SU-DHL-6 (cell line): ENCODE data around the gene GOLIM4.

Source experiments
- EZH2phosphoT487 ChIP-seq: fragments of 200-600 bp; sonication (generic), shearing (Covaris generic); conservative IDR thresholded peaks from 2 replicates; pipeline ENCODE4 v1.6.1; 2018; ENCODE audit warnings: mild to moderate bottlenecking, antibody characterized with exemption, low read length, moderate library complexity, mixed read lengths
- TF ChIP-seq, protein P1 (sequence below): fragments of 200-600 bp; sonication (generic); IDR thresholded peaks from one replicate; pipeline ENCODE4 v1.5.1; 2017; ENCODE audit warnings: antibody characterized with exemption, mild to moderate bottlenecking, low read length, moderate library complexity; ENCODE audit not compliant: insufficient read depth, poor library complexity, severe bottlenecking

DNA sequence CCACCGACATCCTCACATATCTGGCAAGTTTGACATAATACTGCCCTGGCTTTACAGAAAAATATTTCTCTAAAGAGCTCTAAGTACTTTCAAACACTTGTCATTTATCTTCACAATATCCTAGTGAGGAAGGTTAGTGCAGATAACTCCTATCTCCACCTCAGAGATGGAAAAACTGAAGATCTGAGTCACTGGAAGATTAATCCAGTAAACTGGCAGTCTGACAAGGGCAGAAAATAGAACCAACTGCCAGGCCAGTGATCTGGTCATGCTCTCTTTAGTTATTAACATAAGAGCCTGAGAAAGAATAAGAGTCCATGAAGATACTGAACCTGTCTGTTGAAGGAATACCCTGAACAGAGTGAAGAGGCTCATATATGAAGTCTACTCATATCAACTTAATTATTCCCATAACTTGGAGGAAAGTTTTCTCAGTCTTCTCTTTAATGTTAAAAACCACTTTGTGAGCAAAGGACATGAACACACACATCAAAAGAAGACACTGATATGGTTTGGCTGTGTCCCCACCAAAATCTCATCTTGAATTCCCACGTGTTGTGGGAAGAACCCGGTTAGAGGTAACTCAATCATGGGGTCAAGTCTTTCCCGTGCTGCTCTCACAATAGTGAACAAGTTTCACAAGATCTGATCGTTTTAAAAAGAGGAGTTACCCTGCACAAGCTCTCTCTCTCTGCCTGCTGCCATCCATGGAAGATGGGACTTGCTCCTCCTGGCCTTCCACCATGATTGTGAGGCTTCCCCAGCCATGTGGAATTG, 61.4 kb downstream of the GOLIM4 start:
- TF ChIP-seq, protein P1, sequence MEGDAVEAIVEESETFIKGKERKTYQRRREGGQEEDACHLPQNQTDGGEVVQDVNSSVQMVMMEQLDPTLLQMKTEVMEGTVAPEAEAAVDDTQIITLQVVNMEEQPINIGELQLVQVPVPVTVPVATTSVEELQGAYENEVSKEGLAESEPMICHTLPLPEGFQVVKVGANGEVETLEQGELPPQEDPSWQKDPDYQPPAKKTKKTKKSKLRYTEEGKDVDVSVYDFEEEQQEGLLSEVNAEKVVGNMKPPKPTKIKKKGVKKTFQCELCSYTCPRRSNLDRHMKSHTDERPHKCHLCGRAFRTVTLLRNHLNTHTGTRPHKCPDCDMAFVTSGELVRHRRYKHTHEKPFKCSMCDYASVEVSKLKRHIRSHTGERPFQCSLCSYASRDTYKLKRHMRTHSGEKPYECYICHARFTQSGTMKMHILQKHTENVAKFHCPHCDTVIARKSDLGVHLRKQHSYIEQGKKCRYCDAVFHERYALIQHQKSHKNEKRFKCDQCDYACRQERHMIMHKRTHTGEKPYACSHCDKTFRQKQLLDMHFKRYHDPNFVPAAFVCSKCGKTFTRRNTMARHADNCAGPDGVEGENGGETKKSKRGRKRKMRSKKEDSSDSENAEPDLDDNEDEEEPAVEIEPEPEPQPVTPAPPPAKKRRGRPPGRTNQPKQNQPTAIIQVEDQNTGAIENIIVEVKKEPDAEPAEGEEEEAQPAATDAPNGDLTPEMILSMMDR, result no peak
- no peak for TF ChIP-seq EZH2phosphoT487
